Urothelium cell line (cell line): ENCODE results near the gene SUGT1.
"Not testable (repeated sequence)": the region's sequence is repeated elsewhere in the genome, so short reads cannot be mapped to it uniquely, and the experiment has no call there.

ENCODE experiments used
- DNase-seq: peaks from one replicate; pipeline ENCODE4 v3.0.0; 2011; ENCODE audit warnings: low spot score, mixed read lengths
- FAIRE-seq: peaks from 2 replicates; lab custom pipeline; 2011; peaks lifted over from hg19 to GRCh38; lab: Jason Lieb, UNC

Gene SUGT1

GRCh38 chr13:52652196-52652979 lies at the start of gene SUGT1:
Gene SUGT1 (plus strand): TSS chr13:52652836. CDS start chr13:52652921, 85 bp downstream.
- peak; percentile 86 for DNase-seq
- no peak for FAIRE-seq

DNA sequence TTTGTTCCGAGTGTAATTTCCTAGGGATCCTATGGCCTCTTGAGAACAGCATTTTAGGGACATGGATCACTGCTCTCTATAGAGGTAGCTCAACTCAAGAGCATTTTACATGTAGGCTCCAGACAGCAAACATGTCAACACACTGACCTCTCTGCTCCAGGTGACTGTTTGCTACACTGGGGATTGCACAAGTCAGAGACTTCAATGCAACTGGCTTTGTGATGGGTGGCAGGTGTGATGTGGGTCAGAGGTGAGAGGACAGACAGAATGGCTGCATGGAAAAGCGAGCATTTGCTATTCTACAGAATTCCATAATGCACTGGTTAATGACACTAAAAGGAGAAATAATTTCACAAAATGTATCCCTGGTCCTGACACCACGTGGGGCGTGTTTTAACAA lies 49.3 kb upstream of the SUGT1 start:
- FAIRE-seq, DNase-seq: not testable (repeated sequence)

GRCh38 chr13:52606126-52606525 lies 46.5 kb upstream of the SUGT1 start:
- DNase-seq, FAIRE-seq: not testable (repeated sequence)

- not testable (repeated sequence) for DNase-seq, FAIRE-seq
Measured at GRCh38 chr13:52606795-52607194, 45.8 kb upstream of the SUGT1 start.

DNA sequence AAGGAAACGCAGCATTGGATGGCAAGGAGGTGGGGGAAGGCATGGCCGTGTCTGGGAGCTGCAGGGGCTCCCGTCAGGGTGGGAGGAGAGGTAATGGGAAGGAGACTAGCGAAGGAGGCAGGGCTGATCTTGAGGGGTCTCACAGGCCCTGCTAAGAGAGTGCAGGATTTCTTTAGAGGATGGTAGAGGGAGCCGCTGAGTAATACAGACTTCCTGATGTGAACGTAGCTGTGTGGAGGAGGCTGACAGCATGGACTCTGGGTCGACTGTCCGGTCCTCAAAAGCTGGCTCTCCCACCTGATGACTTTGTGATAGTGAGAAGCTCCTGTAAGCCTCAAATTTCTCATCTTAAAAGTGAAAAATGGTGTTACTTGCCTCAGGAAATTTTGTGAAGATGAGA lies 44.5 kb upstream of the SUGT1 start:
- FAIRE-seq, DNase-seq: not testable (repeated sequence)

GRCh38 chr13:52609013-52609606 lies 43.5 kb upstream of the SUGT1 start:
- DNase-seq, FAIRE-seq: not testable (repeated sequence)

DNA sequence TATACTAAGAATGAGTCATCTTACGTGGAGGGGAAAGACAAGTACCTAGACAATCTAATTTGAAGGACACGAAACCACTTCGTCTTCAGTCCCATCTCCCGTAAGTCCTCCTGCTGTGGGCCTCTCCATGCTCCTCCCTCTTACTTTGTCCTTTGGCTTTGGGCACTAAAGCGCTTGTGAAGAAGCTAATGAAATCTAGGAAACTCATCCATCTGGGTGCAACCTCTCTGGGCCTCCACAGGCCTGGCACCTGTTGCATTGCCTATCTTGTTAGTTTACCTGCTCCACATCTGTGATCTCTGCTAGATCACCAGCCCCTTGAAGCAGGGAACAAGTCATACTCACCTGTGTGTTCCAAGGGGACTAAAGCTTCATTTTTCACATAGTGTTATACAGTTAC lies 42.5 kb upstream of the SUGT1 start:
- not testable (repeated sequence) for FAIRE-seq

DNA sequence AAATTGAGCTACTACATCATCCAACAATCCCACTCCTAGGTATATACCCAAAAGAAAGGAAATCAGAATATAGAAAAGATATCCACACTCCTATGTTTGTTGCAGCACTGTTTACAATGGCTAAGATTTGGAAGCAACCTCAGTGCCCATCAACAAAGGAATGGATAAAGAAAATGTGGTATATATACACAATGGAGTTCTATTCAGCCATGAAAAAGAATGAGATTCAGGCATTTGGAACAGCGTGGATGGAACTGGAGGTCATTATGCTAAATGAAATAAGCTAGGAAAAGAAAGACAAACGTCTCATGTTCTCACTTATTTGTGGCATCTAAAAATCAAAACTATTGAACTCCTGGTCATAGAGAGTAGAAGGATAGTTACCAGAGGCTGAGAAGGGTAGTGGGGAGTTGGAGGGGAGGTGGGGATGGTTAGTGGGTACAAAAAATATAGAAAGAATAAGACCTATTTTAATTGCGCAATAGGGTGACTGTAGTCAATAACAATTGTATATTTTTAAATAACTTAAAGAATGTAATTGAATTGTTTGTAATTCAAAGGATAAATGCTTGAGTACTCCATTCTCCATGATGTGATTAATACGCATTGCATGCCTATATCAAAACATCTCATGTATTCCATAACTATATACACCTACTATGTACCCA lies 37.4 kb upstream of the SUGT1 start:
- no peak for FAIRE-seq
- DNase-seq, result no peak

More for the DNA sequence above, 42.5 kb upstream of the SUGT1 start:
- not testable (repeated sequence) for DNase-seq

GRCh38 chr13:52615812-52616211 lies 36.8 kb upstream of the SUGT1 start:
- DNase-seq (no peak), FAIRE-seq (no peak)

GRCh38 chr13:52617070-52618060 lies 35.3 kb upstream of the SUGT1 start:
- FAIRE-seq (no peak), DNase-seq (peak; percentile 82)

- DNase-seq, FAIRE-seq: not testable (repeated sequence)
Measured at GRCh38 chr13:52631083-52631690, 21.4 kb upstream of the SUGT1 start.

DNA sequence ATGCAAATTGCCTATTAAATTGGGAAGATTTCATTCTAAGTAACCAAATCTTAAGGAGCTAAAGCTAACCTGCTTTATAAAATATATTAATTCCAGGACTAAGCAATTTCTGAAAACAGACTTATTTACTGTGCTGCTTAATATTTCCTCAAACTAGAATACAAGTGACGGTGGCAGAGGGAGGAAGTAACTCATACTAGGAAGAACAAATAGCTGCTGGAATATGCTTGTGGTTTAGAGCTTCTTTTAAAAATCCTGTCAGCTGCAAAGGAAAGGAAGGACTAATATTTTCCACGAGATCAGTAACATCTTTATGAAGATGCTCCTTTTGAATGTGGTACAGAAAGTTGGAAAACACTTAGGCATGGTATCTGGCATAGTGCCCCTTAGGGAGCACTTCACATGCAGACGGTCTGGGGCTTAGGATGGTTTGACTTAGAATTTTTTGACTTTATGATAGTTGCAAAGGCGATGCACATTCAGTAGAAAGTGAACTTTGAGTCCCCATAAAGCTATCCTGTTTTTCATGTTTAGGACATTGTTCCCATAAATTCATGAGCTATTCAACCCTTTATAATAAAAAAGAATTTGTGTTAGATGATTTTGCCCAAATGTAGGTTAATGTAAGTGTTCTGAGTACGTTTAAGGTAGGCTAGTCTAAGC lies 13.8 kb upstream of the SUGT1 start:
- no peak for FAIRE-seq
- no peak for DNase-seq

DNA sequence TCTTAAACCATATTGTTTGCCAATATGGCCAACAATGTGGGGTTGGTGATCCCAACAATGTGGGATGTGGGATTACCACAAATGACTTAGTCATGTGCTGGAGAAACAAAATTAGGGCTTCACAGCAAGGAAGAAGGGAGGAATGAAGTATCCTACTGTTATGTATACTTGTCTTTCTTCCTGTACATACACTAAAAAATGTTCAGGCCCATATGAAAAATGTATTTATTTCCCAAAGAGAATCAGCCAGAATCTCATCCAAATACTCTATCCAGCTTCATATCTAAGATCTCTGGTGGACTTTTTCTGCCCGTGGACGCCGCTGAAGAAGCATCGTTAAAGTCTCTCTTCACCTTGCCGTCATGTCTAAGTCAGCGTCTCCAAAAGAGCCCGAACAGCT lies 10.5 kb upstream of the SUGT1 start, which contains the start of gene HNRNPA1L2:
TSS of gene HNRNPA1L2 (plus strand) at position 301 of the 400 bp plus-strand sequence. CDS start at position 363, 62 bp downstream.
- FAIRE-seq, result no peak
- no peak for DNase-seq

DNA sequence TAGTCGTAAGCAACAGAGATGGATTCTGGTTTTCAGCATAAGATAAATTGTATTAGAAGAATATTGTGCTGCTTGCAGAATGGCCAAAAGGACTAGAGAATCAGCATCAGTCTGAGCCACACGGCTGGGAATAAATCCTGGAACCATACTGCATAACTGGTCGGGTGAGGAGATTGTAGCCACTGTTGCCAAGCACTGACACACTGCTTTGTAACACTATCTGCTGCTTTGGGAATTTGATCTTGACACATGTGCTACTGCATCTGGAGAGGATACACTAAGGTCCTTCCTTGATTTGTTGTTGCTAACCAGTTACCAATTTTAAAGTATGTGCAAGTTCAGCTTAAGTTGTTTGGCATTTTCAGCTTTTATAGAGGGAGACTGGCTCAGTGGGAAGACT lies 8.5 kb upstream of the SUGT1 start:
- FAIRE-seq (no peak), DNase-seq (no peak)

DNA sequence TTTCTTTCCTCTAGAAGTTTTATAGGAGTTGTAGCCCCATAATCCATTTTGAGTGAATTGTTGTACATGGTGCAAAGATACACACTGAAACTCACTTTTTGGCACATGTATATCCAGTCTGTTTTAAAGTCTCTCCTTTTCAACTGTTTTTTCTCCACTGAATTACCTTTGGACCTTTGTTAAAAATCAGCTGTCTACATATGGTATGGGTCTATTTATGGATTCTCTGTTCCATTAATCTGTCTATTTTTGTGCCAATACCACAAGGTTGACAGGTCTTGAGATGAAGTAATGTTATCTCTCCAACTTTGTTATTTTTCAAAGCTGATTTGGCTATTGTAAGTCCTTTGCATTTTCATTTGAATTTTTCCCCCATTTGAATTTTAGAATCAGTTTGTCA lies 5.7 kb upstream of the SUGT1 start:
- FAIRE-seq (no peak), DNase-seq (no peak)

DNA sequence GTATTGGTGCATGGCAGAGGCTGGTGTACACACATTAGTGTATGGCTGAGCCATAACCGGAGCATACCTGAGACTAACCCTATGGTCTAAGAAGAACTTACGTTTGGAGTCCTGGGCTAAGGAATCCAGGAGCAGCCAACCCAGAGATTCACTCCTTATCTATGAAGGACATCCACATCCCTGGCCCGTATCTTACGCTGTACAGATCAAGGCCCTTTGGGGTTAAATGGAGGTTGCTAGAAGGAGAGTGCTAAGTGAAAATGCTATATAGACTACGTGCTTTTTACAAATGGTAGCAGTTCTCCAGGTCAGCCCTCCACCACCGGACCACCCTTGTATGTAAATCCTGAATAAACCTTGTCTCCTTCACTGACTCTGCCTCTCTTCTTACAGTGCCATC lies 1.9 kb upstream of the SUGT1 start:
- FAIRE-seq (no peak), DNase-seq (no peak)

- FAIRE-seq (no peak), DNase-seq (no peak)
Measured at GRCh38 chr13:52651897-52652195, 790 bp upstream of the SUGT1 start.

DNA sequence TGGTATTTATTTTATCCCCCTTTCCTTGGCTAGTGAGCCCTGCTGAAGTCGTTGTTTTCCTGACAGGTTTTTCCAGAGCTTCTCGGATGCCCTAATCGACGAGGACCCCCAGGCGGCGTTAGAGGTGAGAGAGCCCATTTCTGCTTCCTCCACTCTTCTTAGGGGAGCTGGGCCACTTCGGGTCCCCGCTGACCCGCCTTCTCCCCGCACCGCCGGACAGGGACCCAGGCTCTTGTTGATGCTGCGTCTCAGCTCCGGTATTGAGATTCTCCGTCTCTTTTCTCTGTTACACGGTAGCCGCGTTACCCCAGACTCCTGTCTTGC lies 306 bp downstream of the SUGT1 start:
- DNase-seq, result no peak
- no peak for FAIRE-seq

GRCh38 chr13:52659340-52659739 lies 6.7 kb downstream of the SUGT1 start:
- DNase-seq (no peak), FAIRE-seq (no peak)

DNA sequence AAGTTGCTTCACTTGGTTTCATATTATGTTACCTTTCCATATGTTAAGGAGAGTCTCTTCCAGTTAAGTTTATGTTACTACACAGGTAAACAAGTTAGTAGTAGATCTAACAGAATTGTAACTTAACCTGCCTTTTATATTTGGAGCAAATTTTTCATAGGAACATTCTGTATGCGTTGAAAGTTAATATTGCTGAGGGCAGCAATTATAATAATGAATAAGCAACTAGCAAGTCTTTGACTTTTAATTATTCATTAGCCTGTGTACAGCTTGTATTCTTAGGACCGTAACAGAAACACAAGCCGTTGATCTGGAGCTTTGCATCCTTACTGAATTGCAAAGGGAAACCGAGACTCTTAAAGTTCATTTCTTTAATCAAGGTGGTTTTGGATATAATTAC lies 11.6 kb downstream of the SUGT1 start:
- no peak for DNase-seq

More for the DNA sequence above, 11.6 kb downstream of the SUGT1 start:
- no peak for FAIRE-seq
